IMR-90 (cell line): ENCODE measurements around the gene ELF5. TPM values are rescaled to one million over a fixed set of nuclear protein-coding genes. Genes with fewer than 3 reads are reported as not detected.

Source experiments
- ATAC-seq: fragments of 200-7000 bp; cut with Tn5 transposase; 2 replicates; pipeline ENCODE4 v1.9.1; 2020; ENCODE audit warnings: low read depth, mild to moderate bottlenecking, moderate library complexity
- BruUV-seq: library from RNA; stranded (reverse); fragments of 400-500 nt; replicated peaks from 2 replicates; lab custom pipeline; 2021; lab: Mats Ljungman, UMichigan
- CTCF ChIA-PET: fragments of 300-600 bp; formaldehyde crosslinking; extraction: SDS; loops from one replicate; lab custom pipeline; 2021; ENCODE audit warnings: antibody characterized with exemption; lab: Yijun Ruan, JAX
- POLR2A ChIA-PET: fragments of 300-600 bp; sonication (Branson Sonifier 250); formaldehyde crosslinking; loops from one replicate; lab custom pipeline; 2022; ENCODE audit warnings: antibody characterized with exemption; ENCODE audit not compliant: unreplicated experiment; lab: Charles Lee
- DNase-seq: peaks from one replicate; pipeline ENCODE4 v3.0.0; 2013
- H2AFZ ChIP-seq: replicated peaks from 2 replicates; pipeline ENCODE3; 2013; ENCODE audit warnings: low read length, mild to moderate bottlenecking; ENCODE audit not compliant: poor library complexity
- H2AK5ac ChIP-seq: 2 replicates; pipeline ENCODE4 v1.6.1; 2013; ENCODE audit warnings: low read depth, low read length, inconsistent platforms
- H2AK9ac ChIP-seq: replicated peaks from 2 replicates; pipeline ENCODE3; 2013; ENCODE audit warnings: mild to moderate bottlenecking, low read depth, low read length, moderate library complexity; ENCODE audit not compliant: poor library complexity
- H2BK120ac ChIP-seq: 2 replicates; pipeline ENCODE4 v1.6.1; 2013; ENCODE audit warnings: low read depth, low read length, inconsistent platforms
- H2BK15ac ChIP-seq: 3 replicates; pipeline ENCODE4 v1.6.1; 2013; ENCODE audit warnings: low read depth, low read length, inconsistent platforms
- H2BK20ac ChIP-seq: 2 replicates; pipeline ENCODE4 v1.6.1; 2013; ENCODE audit warnings: low read depth, mild to moderate bottlenecking, inconsistent platforms, low read length, moderate library complexity
- H2BK5ac ChIP-seq: 2 replicates; pipeline ENCODE4 v1.6.1; 2013; ENCODE audit warnings: mild to moderate bottlenecking, low read depth, low read length, inconsistent platforms; ENCODE audit not compliant: poor library complexity, severe bottlenecking
- H3K14ac ChIP-seq: replicated peaks from 2 replicates; pipeline ENCODE4 v1.6.1; 2013; ENCODE audit warnings: low read depth, low read length, inconsistent platforms
- H3K18ac ChIP-seq: 2 replicates; pipeline ENCODE4 v1.6.1; 2013; ENCODE audit warnings: low read depth, low read length, control low read depth
- H3K23ac ChIP-seq: 2 replicates; pipeline ENCODE4 v1.6.1; 2013; ENCODE audit warnings: low read depth, low read length, inconsistent platforms
- H3K27ac ChIP-seq: 2 replicates; pipeline ENCODE4 v1.5.1; 2013; ENCODE audit warnings: mild to moderate bottlenecking, control low read depth, low read length; ENCODE audit not compliant: insufficient read depth
- H3K27me3 ChIP-seq: 2 replicates; pipeline ENCODE4 v1.6.1; 2013; ENCODE audit warnings: low read length; ENCODE audit not compliant: control insufficient read depth, insufficient read depth
- H3K36me3 ChIP-seq: 2 replicates; pipeline ENCODE4 v1.6.1; 2013; ENCODE audit warnings: low read length, mixed read lengths; ENCODE audit not compliant: control insufficient read depth, insufficient read depth
- H3K4ac ChIP-seq: 2 replicates; pipeline ENCODE4 v1.6.1; 2013; ENCODE audit warnings: low read depth, low read length, inconsistent platforms
- H3K4me1 ChIP-seq: 2 replicates; pipeline ENCODE4 v1.6.1; 2013; ENCODE audit warnings: low read length, mixed read lengths; ENCODE audit not compliant: control insufficient read depth, insufficient read depth
- H3K4me2 ChIP-seq: 2 replicates; pipeline ENCODE4 v1.6.1; 2013; ENCODE audit warnings: low read depth, mild to moderate bottlenecking, control low read depth, low read length, moderate library complexity
- H3K4me3 ChIP-seq: 2 replicates; pipeline ENCODE4 v1.5.1; 2013; ENCODE audit warnings: low read depth, mild to moderate bottlenecking, control low read depth, low read length, moderate library complexity; ENCODE audit not compliant: insufficient read depth
- H3K56ac ChIP-seq: 2 replicates; pipeline ENCODE4 v1.6.1; 2013; ENCODE audit warnings: low read length, inconsistent platforms; ENCODE audit not compliant: insufficient read depth; ENCODE audit errors: extremely low read depth
- H3K79me1 ChIP-seq, 2 experiments: 2 replicates each; pipeline ENCODE4 v1.6.1; 2013; ENCODE audit warnings: low read length in 2 of 2, inconsistent platforms in 1 of 2, low read depth in 1 of 2
- H3K9ac ChIP-seq: 2 replicates; pipeline ENCODE4 v1.6.1; 2013; ENCODE audit warnings: low read depth, low read length, control low read depth
- H3K9me1 ChIP-seq: 2 replicates; pipeline ENCODE4 v1.6.1; 2013; ENCODE audit warnings: low read length, inconsistent platforms; ENCODE audit not compliant: insufficient read depth
- H3K9me3 ChIP-seq: 2 replicates; pipeline ENCODE4 v1.6.1; 2013; ENCODE audit warnings: low read length; ENCODE audit not compliant: control insufficient read depth, insufficient read depth
- H4K20me1 ChIP-seq: 2 replicates; pipeline ENCODE4 v1.6.1; 2013; ENCODE audit warnings: low read length, inconsistent platforms; ENCODE audit not compliant: insufficient read depth
- H4K5ac ChIP-seq: 2 replicates; pipeline ENCODE4 v1.6.1; 2013; ENCODE audit warnings: mild to moderate bottlenecking, low read depth, low read length, control low read depth
- H4K8ac ChIP-seq, 2 experiments: 2 replicates each; pipeline ENCODE4 v1.6.1; 2013; ENCODE audit warnings: low read depth in 2 of 2, low read length in 2 of 2, control low read depth in 1 of 2, inconsistent platforms in 1 of 2
- H4K91ac ChIP-seq: 2 replicates; pipeline ENCODE4 v1.6.1; 2013; ENCODE audit warnings: low read depth, low read length, inconsistent platforms; ENCODE audit not compliant: insufficient read depth
- BHLHE40 ChIP-seq: fragments of 150-350 bp; IDR thresholded peaks from 2 replicates; pipeline ENCODE4 v1.6.1; 2016; ENCODE audit warnings: mild to moderate bottlenecking, low read depth, low read length
- CEBPB ChIP-seq: IDR thresholded peaks from 2 replicates; pipeline ENCODE4 v1.6.1; 2012; ENCODE audit warnings: low read depth, low read length, improper control_type of control experiment
- CHD1 ChIP-seq: IDR thresholded peaks from 2 replicates; pipeline ENCODE4 v1.6.1; 2012; ENCODE audit warnings: low read depth, low read length, improper control_type of control experiment
- FOS ChIP-seq: fragments of 150-350 bp; IDR thresholded peaks from 2 replicates; pipeline ENCODE4 v1.6.1; 2016; ENCODE audit warnings: low read depth, low read length
- MAFK ChIP-seq: IDR thresholded peaks from 2 replicates; pipeline ENCODE4 v1.6.1; 2012; ENCODE audit warnings: low read depth, low read length, improper control_type of control experiment
- MAZ ChIP-seq: IDR thresholded peaks from 2 replicates; pipeline ENCODE4 v1.6.1; 2012; ENCODE audit warnings: low read depth, mild to moderate bottlenecking, low read length, improper control_type of control experiment, moderate library complexity, borderline replicate concordance
- MXI1 ChIP-seq: IDR thresholded peaks from 2 replicates; pipeline ENCODE4 v1.6.1; 2012; ENCODE audit warnings: low read depth, mild to moderate bottlenecking, low read length, moderate library complexity, borderline replicate concordance
- NFE2L2 ChIP-seq: fragments of 150-350 bp; IDR thresholded peaks from 2 replicates; pipeline ENCODE4 v1.6.1; 2016; ENCODE audit warnings: low read depth, mild to moderate bottlenecking, low read length
- POLR2A ChIP-seq: IDR thresholded peaks from 2 replicates; pipeline ENCODE4 v1.6.1; 2012; ENCODE audit warnings: mild to moderate bottlenecking, low read depth, low read length
- RAD21 ChIP-seq: IDR thresholded peaks from 2 replicates; pipeline ENCODE4 v1.6.1; 2012; ENCODE audit warnings: low read length, improper control_type of control experiment
- RCOR1 ChIP-seq: IDR thresholded peaks from 2 replicates; pipeline ENCODE4 v1.6.1; 2012; ENCODE audit warnings: mild to moderate bottlenecking, low read length, improper control_type of control experiment; ENCODE audit not compliant: insufficient replicate concordance
- RFX5 ChIP-seq: IDR thresholded peaks from 2 replicates; pipeline ENCODE4 v1.8.0; 2012; ENCODE audit warnings: low read depth, mild to moderate bottlenecking, low read length, moderate library complexity
- SMC3 ChIP-seq: fragments of 150-350 bp; IDR thresholded peaks from 2 replicates; pipeline ENCODE4 v1.6.1; 2016; ENCODE audit warnings: low read depth, mild to moderate bottlenecking, antibody characterized with exemption, low read length, moderate library complexity
- WGBS, 2 experiments: methylation state at CpG; one replicate each; pipeline versions ENCODE4 v1.1.5 to v1.1.7; 2013; ENCODE audit warnings: missing lambda C conversion rate in 2 of 2; ENCODE audit not compliant: insufficient read length in 1 of 2; ENCODE audit errors: extremely low coverage in 2 of 2; 5-methylcytosine and 5-hydroxymethylcytosine counted together
- dilution Hi-C: fragments of 300-500 bp; cut with HindIII; formaldehyde crosslinking; loops from one replicate; pipeline ENCODE4 v1.14.3; 2018; ENCODE audit warnings: low sequenced_read_pairs; ENCODE audit not compliant: unreplicated experiment
- in situ Hi-C: fragments of 300-500 bp; cut with MboI; formaldehyde crosslinking; loops from 3 replicates; pipeline ENCODE4 v1.14.3; 2019; ENCODE audit warnings: low sequenced_read_pairs, inconsistent platforms, mixed read lengths
- intact Hi-C: fragments of 100-400 bp; cut with micrococcal nuclease; formaldehyde crosslinking; loops from 2 replicates; pipeline ENCODE4 v1.10.0; 2022
- polyA plus RNA-seq, 3 experiments: library from polyadenylated mRNA; depleted of rRNA; stranded (reverse); fragments of >200 nt; gene quantifications; 2 replicates each; pipeline ENCODE4 v1.2.3, GENCODE V29; 2012; ENCODE audit warnings: low replicate concordance in 1 of 3
- total RNA-seq: library from RNA; depleted of rRNA; stranded (reverse); fragments of >200 nt; gene quantifications from 2 replicates; pipeline ENCODE4 v1.2.3, GENCODE V29; 2012
- TF ChIP-seq, protein P1 (sequence below): fragments of 150-350 bp; IDR thresholded peaks from 2 replicates; pipeline ENCODE4 v1.6.1; 2016; ENCODE audit warnings: low read depth, mild to moderate bottlenecking, low read length, moderate library complexity, borderline replicate concordance
- TF ChIP-seq, protein P2 (sequence below): conservative IDR thresholded peaks from 2 replicates; pipeline ENCODE4 v1.5.1; 2012; ENCODE audit warnings: mild to moderate bottlenecking, low read depth, low read length, improper control_type of control experiment
- TF ChIP-seq, protein P3 (sequence below): fragments of 150-350 bp; IDR thresholded peaks from 2 replicates; pipeline ENCODE4 v1.6.1; 2017; ENCODE audit warnings: mild to moderate bottlenecking, antibody characterized with exemption, low read length, low read depth

ELF5 gene
- total and polyA plus RNA-seq, 2 of the 4 experiments (the other 2 are of a cell fraction), result not detected

DNA sequence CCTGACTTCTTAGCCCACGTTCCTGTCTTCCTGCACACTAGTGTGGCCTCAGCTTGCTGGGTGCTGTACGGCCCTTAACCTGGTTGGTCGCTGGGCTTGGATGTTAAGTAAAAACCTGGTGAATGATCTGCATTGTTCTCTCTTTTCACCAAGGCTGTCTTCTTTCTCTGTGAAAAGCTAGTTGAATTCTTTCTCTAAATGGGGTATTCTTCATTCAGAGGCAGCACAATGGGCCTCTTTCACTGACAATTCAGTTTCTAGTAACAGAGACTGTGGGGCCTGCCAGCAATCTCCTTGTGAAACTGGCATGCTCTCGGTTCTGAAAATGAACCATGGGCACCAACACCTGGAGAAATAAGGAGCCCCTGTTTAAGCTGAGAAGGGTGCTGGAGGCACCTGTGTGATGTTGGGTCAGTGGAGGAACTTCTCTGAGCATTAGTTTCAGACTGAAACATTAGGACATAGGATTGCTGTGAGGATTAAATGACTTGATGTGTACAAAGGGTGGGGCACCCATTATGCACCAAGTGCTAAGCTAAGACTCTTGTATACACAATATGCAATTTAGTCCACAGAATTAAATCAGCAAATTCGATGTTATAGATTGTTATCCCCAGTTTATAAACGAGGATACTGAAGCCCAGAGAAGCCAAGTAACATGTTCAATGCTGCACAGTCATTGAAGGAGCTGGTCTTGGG, 33.1 kb upstream of the ELF5 start:
- no peak overlapping the region for H3K4me2 ChIP-seq
- H2AK9ac ChIP-seq, result no peak overlapping the region
- ChIA-PET CTCF (interaction anchor here (1.3 kb wide), 1 partner anchor 10 kb away, joined by 4 read pairs; no protein-coding TSS in a partner anchor), POLR2A (no interaction called here)
- no peak overlapping the region for H2AK5ac ChIP-seq
- H3K4me3 ChIP-seq, result no peak overlapping the region
- H3K9me1 ChIP-seq, result no peaks in the 10 kb centered on the region
- no peak overlapping the region for H2BK20ac ChIP-seq
- in situ Hi-C loops, result no loop called here
- dilution Hi-C loops, result no loop called here
- no peak overlapping the region for H3K18ac ChIP-seq
- H2BK5ac ChIP-seq, result no peak overlapping the region
- 40% methylated on average over 2 of the region's 6 CpGs; no CpG with 5 or more reads in 1 of the 2 experiments for WGBS, 2 experiments
- no peak overlapping the region for H2AFZ ChIP-seq
- no peak for TF ChIP-seq NFE2L2
- no peak for TF ChIP-seq FOS
- no peak for TF ChIP-seq CHD1
- TF ChIP-seq RCOR1, result no peak
- no peak for TF ChIP-seq MAFK
- no peak for TF ChIP-seq MAZ
- TF ChIP-seq RFX5, result no peak
- no peak for TF ChIP-seq POLR2A
- no peak for TF ChIP-seq SMC3
- TF ChIP-seq, protein P1, sequence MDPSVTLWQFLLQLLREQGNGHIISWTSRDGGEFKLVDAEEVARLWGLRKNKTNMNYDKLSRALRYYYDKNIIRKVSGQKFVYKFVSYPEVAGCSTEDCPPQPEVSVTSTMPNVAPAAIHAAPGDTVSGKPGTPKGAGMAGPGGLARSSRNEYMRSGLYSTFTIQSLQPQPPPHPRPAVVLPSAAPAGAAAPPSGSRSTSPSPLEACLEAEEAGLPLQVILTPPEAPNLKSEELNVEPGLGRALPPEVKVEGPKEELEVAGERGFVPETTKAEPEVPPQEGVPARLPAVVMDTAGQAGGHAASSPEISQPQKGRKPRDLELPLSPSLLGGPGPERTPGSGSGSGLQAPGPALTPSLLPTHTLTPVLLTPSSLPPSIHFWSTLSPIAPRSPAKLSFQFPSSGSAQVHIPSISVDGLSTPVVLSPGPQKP, result no peak
- no peak for TF ChIP-seq RAD21
- no peak for TF ChIP-seq CEBPB
- TF ChIP-seq, protein P2, sequence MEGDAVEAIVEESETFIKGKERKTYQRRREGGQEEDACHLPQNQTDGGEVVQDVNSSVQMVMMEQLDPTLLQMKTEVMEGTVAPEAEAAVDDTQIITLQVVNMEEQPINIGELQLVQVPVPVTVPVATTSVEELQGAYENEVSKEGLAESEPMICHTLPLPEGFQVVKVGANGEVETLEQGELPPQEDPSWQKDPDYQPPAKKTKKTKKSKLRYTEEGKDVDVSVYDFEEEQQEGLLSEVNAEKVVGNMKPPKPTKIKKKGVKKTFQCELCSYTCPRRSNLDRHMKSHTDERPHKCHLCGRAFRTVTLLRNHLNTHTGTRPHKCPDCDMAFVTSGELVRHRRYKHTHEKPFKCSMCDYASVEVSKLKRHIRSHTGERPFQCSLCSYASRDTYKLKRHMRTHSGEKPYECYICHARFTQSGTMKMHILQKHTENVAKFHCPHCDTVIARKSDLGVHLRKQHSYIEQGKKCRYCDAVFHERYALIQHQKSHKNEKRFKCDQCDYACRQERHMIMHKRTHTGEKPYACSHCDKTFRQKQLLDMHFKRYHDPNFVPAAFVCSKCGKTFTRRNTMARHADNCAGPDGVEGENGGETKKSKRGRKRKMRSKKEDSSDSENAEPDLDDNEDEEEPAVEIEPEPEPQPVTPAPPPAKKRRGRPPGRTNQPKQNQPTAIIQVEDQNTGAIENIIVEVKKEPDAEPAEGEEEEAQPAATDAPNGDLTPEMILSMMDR, result no peak
- no peak for TF ChIP-seq BHLHE40
- TF ChIP-seq MXI1, result no peak
- TF ChIP-seq, protein P3, sequence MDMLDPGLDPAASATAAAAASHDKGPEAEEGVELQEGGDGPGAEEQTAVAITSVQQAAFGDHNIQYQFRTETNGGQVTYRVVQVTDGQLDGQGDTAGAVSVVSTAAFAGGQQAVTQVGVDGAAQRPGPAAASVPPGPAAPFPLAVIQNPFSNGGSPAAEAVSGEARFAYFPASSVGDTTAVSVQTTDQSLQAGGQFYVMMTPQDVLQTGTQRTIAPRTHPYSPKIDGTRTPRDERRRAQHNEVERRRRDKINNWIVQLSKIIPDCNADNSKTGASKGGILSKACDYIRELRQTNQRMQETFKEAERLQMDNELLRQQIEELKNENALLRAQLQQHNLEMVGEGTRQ, result no peak
- H3K36me3 ChIP-seq, result no peaks in the 10 kb centered on the region
- no peaks in the 10 kb centered on the region for H3K4me1 ChIP-seq
- H3K79me1 ChIP-seq, result no peaks in the 10 kb centered on the region
- no peak overlapping the region for H2BK15ac ChIP-seq
- H3K9ac ChIP-seq, result no peak overlapping the region
- H3K4ac ChIP-seq, result no peak overlapping the region
- no peak overlapping the region for H3K14ac ChIP-seq
- no peak overlapping the region for H2BK120ac ChIP-seq
- no TSS peak for BruUV-seq
- no peak for ATAC-seq
- H4K20me1 ChIP-seq, result no peaks in the 10 kb centered on the region
- no peak overlapping the region for H3K27ac ChIP-seq
- intact Hi-C loops, result no loop called here
- no peak overlapping the region for H3K23ac ChIP-seq
- no peak overlapping the region for H4K8ac ChIP-seq
- no peak overlapping the region for H3K56ac ChIP-seq
- DNase-seq, result no peak
- no peaks in the 10 kb centered on the region for H3K9me3 ChIP-seq
- no peak overlapping the region for H4K5ac ChIP-seq
- no peak overlapping the region for H4K91ac ChIP-seq
- H3K27me3 ChIP-seq, result peaks cover 67% of the 10 kb centered on the region
